GM12872 (cell line): ENCODE data around the gene ARL3.

Experiments
- TF ChIP-seq, protein P1 (sequence below): IDR thresholded peaks from 3 replicates; pipeline ENCODE4 v1.5.1; 2011; ENCODE audit warnings: low read depth, mild to moderate bottlenecking, low read length, moderate library complexity; ENCODE audit not compliant: insufficient read depth

Gene ARL3

DNA sequence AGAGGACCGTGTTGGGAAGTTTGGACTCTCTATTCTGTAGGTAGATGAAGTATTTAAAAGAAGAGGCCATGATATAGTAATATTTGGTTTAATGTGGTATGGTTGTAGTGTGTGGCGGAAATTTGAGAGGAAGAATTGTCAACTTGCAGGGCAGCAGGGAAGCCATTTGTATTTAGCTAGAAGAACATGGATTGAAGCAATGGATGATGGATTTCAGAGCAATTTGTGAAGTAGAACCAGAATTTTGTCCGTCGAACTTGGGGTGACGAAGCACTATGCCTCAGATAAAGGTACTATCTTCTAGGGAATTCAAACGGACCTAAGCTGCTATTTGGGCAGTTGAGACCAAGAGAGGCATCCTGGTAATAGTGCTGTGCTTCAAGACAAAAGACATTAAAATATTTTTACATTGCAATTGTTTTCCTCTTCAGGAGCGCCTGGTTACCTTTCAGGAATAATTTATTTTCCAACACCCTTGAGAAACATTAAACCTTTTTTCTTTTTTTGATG lies 28.9 kb upstream of the ARL3 start:
- TF ChIP-seq, protein P1, sequence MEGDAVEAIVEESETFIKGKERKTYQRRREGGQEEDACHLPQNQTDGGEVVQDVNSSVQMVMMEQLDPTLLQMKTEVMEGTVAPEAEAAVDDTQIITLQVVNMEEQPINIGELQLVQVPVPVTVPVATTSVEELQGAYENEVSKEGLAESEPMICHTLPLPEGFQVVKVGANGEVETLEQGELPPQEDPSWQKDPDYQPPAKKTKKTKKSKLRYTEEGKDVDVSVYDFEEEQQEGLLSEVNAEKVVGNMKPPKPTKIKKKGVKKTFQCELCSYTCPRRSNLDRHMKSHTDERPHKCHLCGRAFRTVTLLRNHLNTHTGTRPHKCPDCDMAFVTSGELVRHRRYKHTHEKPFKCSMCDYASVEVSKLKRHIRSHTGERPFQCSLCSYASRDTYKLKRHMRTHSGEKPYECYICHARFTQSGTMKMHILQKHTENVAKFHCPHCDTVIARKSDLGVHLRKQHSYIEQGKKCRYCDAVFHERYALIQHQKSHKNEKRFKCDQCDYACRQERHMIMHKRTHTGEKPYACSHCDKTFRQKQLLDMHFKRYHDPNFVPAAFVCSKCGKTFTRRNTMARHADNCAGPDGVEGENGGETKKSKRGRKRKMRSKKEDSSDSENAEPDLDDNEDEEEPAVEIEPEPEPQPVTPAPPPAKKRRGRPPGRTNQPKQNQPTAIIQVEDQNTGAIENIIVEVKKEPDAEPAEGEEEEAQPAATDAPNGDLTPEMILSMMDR, result no peak

DNA sequence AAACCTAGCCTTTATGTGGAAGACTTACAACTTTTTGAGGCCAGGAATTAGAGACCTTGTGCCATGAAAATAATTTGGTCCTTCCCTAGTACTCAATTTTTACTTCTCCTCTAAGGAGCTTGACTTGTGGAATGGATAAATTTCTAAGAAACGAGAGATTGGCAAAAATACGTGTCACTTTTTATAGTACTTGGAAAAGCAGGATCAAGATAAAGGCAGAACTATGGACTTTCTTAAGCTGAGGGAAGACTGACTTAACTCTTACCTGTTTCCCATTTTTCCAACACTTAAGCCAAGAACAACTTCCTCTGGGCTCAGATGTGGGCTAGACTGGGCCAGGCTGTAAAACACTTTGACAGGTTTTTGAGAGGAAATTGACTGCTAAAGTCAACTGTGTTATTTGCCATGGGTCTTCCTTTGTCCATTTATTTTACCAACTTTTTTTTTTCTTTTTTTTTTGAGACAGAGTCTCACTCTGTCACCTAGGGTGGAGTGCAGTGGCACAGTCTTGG lies 27.6 kb upstream of the ARL3 start:
- TF ChIP-seq, protein P1, result no peak

DNA sequence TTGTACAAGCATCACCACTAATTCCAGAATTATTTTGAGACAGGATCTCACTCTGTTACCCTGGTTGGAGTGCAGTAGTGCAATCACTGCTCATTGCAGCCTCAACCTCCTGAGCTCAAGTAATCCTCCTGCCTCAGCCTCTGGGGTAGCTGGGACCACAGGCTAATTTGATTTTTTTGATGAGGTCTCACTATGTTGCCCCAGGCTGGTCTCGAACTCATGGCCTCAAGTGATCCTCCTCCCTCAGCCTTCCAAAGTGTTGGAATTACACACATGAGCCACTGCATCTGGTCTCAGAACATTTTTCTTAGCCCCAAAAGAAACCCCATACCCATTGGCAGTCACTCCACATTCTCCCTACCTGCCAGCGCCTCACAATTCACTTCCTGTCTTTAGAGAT lies 26.0 kb upstream of the ARL3 start:
- TF ChIP-seq, protein P1, result no peak

DNA sequence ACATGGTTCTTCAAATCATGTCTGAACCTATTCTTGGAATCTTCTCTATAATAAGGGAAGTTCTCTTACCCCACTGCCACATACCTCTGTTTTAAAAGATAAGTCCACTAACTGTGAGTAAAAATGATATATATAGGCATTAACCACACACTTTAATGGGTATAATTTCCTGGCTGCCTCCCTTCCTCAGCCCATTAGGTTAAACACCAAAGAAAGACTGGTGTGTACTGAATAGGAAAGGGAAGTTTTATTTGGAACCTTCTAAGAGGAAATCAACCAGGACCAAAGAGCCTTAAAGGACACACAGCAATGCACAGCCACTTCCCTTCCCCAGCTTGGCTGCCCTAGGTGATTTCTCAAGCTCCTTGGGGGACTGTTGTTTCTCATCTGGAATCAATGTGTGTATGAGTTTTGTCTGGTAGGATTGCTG lies 24.5 kb upstream of the ARL3 start:
- TF ChIP-seq, protein P1, result no peak

DNA sequence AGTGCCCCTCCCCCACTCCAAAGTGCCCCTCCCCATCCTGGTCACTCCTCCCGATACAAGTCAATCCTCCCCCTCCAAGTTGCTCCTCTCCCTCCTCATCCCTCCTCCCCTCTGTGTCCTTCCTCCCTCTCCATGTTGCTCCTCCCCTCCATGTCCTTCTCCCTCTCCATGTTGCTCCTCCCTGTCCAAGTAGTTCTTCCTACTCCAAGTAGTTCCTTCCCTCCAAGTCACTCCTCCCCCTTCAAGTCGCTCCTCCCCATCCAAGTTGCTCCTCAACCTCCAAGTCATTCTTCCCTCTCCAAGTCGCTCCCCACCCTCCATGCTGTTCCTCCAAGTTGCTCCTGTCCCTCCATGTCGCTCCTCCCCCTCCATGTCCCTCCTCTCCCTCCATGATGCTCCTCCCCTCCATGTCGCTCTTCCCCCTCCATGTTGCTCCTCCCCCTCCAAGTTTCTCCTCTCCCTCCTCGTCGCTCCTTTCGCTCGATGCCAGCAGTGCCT lies 20.9 kb upstream of the ARL3 start:
- TF ChIP-seq, protein P1, result no peak

DNA sequence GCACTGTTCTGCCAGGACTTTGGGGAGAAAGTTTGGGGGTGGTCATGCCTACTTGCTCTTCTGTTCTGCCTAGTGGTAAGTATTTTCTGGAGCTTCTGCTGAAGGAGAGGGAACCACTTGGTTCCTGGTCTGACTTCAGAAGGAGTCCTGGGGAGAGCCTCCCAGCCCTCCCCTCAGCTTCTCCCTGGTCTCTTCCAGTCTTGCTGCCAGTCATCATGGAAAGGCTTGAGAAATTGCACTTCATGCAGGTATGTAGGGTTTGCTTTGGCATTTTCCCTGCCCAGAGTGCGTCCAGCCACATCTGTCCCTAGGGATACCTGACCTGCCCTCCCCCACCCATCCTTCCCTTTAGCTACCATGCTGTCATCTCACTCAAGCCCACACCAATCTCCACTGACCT lies 18.5 kb upstream of the ARL3 start:
- TF ChIP-seq, protein P1, result no peak

DNA sequence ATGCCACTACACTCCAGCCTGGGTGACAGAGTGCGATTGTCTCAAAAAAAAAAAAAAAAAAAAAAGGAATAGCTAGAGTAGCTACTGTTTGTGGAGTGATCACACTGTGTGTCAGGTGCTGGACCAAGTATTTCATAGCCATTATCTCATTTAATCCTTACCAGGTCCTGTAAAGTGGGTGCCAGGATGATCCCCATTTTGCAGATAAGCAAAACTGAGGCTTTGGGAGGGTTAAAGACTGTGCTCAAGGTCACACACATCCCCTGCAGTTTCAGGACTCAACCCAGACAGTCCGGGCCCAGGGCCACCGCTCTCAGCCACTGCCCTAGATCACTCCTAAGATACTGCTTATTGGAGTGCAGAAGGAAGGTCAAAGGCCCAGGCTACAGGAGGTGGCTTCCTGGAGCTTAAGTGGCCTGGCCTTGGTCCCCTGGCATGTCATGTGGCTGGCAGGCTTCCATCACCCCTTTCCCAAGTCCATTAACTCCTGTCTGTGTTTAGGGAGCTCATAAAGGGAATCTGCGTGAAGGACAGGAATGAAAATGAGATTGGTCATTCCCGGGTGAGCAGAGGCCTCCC lies 17.1 kb upstream of the ARL3 start:
- TF ChIP-seq, protein P1, result no peak
